ENCODE measurements around the gene RNF39.

RNF39 gene

DNA sequence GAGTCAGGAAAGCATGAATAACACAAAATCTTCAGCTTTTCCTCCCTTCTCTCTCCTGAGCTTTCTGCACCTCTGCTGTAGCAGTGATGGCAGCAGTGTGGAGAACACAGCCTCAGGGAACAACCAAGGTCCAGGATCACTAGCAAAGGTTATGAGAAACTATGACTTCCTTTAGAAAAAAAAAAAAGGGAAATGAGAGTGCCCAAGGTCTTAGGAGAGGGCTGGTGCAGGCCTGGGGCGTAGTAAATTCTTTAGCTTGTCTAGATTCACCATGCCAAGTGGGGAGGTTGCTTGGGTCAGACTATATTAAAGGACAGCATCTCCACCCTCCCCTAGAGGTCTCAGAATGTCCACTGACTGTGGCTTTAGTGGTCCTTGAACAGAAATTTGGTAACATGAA is 54.9 kb downstream of the RNF39 start:
- no peaks in the 10 kb centered on the region for H4K20me1 ChIP-seq (ENCODE audit: insufficient read depth, low read length)
- no peak overlapping the region for H2AFZ ChIP-seq (ENCODE audit: low read depth, low read length)
- no peaks in the 10 kb centered on the region for H3K9me3 ChIP-seq (ENCODE audit: insufficient read depth, low read length)
- H3K79me2 ChIP-seq (ENCODE audit: low read length), result no peaks in the 10 kb centered on the region
- H3K4me3 ChIP-seq (ENCODE audit: low read length), result no peak overlapping the region
- no peaks in the 10 kb centered on the region for H3K27me3 ChIP-seq (ENCODE audit: low read depth, low read length)
- H3K27ac ChIP-seq (ENCODE audit: low read length), result no peak overlapping the region
- H3K4me2 ChIP-seq (ENCODE audit: low read length), result no peak overlapping the region
- no peaks in the 10 kb centered on the region for H3K36me3 ChIP-seq (replicated peaks; ENCODE audit: low read depth, low read length)
- no peak overlapping the region for H3K9ac ChIP-seq (ENCODE audit: low read length)
- TF ChIP-seq, protein P1, sequence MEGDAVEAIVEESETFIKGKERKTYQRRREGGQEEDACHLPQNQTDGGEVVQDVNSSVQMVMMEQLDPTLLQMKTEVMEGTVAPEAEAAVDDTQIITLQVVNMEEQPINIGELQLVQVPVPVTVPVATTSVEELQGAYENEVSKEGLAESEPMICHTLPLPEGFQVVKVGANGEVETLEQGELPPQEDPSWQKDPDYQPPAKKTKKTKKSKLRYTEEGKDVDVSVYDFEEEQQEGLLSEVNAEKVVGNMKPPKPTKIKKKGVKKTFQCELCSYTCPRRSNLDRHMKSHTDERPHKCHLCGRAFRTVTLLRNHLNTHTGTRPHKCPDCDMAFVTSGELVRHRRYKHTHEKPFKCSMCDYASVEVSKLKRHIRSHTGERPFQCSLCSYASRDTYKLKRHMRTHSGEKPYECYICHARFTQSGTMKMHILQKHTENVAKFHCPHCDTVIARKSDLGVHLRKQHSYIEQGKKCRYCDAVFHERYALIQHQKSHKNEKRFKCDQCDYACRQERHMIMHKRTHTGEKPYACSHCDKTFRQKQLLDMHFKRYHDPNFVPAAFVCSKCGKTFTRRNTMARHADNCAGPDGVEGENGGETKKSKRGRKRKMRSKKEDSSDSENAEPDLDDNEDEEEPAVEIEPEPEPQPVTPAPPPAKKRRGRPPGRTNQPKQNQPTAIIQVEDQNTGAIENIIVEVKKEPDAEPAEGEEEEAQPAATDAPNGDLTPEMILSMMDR (IDR thresholded peaks at IDR 0.05; ENCODE audit: low read depth, low read length), result no peak
- TF ChIP-seq EZH2phosphoT487 (IDR thresholded peaks at IDR 0.05; ENCODE audit: low read depth), result no peak
- H3K4me1 ChIP-seq (ENCODE audit: low read length), result peaks cover 12% of the 10 kb centered on the region

Measured in OCI-LY3 (cell line).